Smooth muscle cell (in vitro differentiated cells): ENCODE results near the gene SLC2A1. TPM values are rescaled to one million over a fixed set of nuclear protein-coding genes. Genes with fewer than 3 reads are reported as not detected.
A peak's percentile ranks its signal among the peaks of the same experiment; 100 is the strongest.

Experiments
- DNase-seq: peaks from one replicate; lab custom pipeline; 2025; ENCODE audit not compliant: unreplicated experiment; lab: John Stamatoyannopoulos, UW
- H2AFZ ChIP-seq: fragments of 200-600 bp; sonication (generic); 2 replicates; pipeline ENCODE4 v1.6.0; 2016; ENCODE audit warnings: antibody characterized with exemption, low read depth, mild to moderate bottlenecking
- H3F3A ChIP-seq: fragments of 200-600 bp; sonication (generic); 2 replicates; pipeline ENCODE4 v1.6.0; 2017; ENCODE audit warnings: antibody characterized with exemption, low read depth
- H3K27ac ChIP-seq: fragments of 200-600 bp; sonication (generic); 2 replicates; pipeline ENCODE4 v1.5.1; 2016; ENCODE audit warnings: low read depth, mild to moderate bottlenecking
- H3K27me3 ChIP-seq: fragments of 200-600 bp; sonication (generic); 2 replicates; pipeline ENCODE4 v1.6.1; 2016; ENCODE audit warnings: low read depth, mild to moderate bottlenecking
- H3K36me3 ChIP-seq: fragments of 200-600 bp; sonication (generic); 2 replicates; pipeline ENCODE4 v1.5.1; 2016; ENCODE audit warnings: low read depth
- H3K4me1 ChIP-seq: fragments of 200-600 bp; sonication (generic); 2 replicates; pipeline ENCODE4 v1.5.1; 2016; ENCODE audit warnings: low read depth
- H3K4me2 ChIP-seq: fragments of 200-600 bp; sonication (generic); 2 replicates; pipeline ENCODE4 v1.6.0; 2016; ENCODE audit warnings: mild to moderate bottlenecking
- H3K4me3 ChIP-seq: fragments of 200-600 bp; sonication (generic); 2 replicates; pipeline ENCODE4 v1.5.1; 2016; ENCODE audit warnings: mild to moderate bottlenecking
- H3K79me2 ChIP-seq: fragments of 200-600 bp; sonication (generic); 2 replicates; pipeline ENCODE4 v1.6.0; 2016; ENCODE audit warnings: low read depth, mild to moderate bottlenecking
- H3K9ac ChIP-seq: fragments of 200-600 bp; sonication (generic); 2 replicates; pipeline ENCODE4 v1.6.0; 2016; ENCODE audit warnings: low read depth
- H3K9me3 ChIP-seq: fragments of 200-600 bp; sonication (generic); replicated peaks from 2 replicates; pipeline ENCODE4 v1.5.1; 2016; ENCODE audit warnings: low read depth
- H4K20me1 ChIP-seq: fragments of 200-600 bp; sonication (generic); 2 replicates; pipeline ENCODE4 v1.6.0; 2016; ENCODE audit warnings: low read depth
- WGBS: methylation state at CpG from one replicate; pipeline ENCODE4 v1.1.7; 2016; ENCODE audit warnings: low lambda C conversion rate; 5-methylcytosine and 5-hydroxymethylcytosine counted together
- polyA plus RNA-seq: library from polyadenylated mRNA; unstranded; fragments of >200 nt; fragmentation: Nextera tagmentation; extraction: Ambion mirVana; gene quantifications from 2 replicates; pipeline ENCODE4 v1.2.1, GENCODE V29; 2016
- total RNA-seq: library from RNA; depleted of rRNA; stranded (reverse); fragments of >200 nt; gene quantifications from 2 replicates; pipeline ENCODE4 v1.2.3, GENCODE V29; 2014
- TF ChIP-seq, protein P1 (sequence below): fragments of 200-600 bp; sonication (generic); IDR thresholded peaks from 2 replicates; pipeline ENCODE4 v1.5.1; 2017; ENCODE audit warnings: borderline replicate concordance, mild to moderate bottlenecking, antibody characterized with exemption; ENCODE audit not compliant: insufficient read depth, poor library complexity, severe bottlenecking

Gene SLC2A1
- total and polyA plus RNA-seq, 2 experiments from 2014 or later = 275 to 1,091 TPM

DNA sequence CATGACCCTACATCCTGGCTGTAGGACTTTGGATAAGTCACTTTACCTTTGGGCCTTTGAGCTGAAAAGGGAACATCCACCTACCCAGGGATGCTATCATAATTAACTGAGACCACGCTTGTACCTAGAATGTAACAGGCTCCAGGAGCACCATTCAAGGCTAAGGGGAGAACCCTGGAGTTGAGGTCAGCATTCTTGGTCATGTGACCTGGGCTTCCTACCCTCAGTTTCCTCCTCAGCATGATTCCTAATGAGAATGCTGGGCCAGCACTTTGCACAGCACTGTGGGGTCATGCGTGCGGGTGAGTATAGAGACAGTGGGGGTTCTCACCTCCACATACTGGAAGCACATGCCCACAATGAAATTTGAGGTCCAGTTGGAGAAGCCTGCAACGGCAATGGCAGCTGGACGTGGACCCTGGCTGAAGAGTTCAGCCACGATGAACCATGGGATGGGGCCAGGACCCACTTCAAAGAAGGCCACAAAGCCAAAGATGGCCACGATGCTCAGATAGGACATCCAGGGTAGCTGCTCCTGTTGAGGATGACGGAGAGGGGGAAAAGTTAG is 31.3 kb downstream of the SLC2A1 start:
- Histone ChIP-seq H3F3A (peaks cover 15% of the 10 kb centered on the region), H3K79me2 (peaks cover 1% of the 10 kb centered on the region), H2AFZ (no peak overlapping the region), H3K4me2 (no peak overlapping the region), H3K27ac (no peak overlapping the region), H3K9ac (no peak overlapping the region), H3K4me1 (peaks cover 22% of the 10 kb centered on the region), H3K36me3 (no peaks in the 10 kb centered on the region), H3K9me3 (no peaks in the 10 kb centered on the region), H3K27me3 (no peaks in the 10 kb centered on the region), H4K20me1 (peaks cover 56% of the 10 kb centered on the region), H3K4me3 (no peak overlapping the region)
- WGBS = 99% methylated on average over 8 of the region's 8 CpGs
- TF ChIP-seq, protein P1, sequence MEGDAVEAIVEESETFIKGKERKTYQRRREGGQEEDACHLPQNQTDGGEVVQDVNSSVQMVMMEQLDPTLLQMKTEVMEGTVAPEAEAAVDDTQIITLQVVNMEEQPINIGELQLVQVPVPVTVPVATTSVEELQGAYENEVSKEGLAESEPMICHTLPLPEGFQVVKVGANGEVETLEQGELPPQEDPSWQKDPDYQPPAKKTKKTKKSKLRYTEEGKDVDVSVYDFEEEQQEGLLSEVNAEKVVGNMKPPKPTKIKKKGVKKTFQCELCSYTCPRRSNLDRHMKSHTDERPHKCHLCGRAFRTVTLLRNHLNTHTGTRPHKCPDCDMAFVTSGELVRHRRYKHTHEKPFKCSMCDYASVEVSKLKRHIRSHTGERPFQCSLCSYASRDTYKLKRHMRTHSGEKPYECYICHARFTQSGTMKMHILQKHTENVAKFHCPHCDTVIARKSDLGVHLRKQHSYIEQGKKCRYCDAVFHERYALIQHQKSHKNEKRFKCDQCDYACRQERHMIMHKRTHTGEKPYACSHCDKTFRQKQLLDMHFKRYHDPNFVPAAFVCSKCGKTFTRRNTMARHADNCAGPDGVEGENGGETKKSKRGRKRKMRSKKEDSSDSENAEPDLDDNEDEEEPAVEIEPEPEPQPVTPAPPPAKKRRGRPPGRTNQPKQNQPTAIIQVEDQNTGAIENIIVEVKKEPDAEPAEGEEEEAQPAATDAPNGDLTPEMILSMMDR = no peak
- DNase-seq = no peak

GRCh38 chr1:42926879-42927242 is 31.8 kb downstream of the SLC2A1 start:
- H3K4me3 ChIP-seq = no peak overlapping the region
- no peak overlapping the region for H2AFZ ChIP-seq
- peaks cover 15% of the 10 kb centered on the region for H3F3A ChIP-seq
- peaks cover 52% of the 10 kb centered on the region for H4K20me1 ChIP-seq
- no peaks in the 10 kb centered on the region for H3K9me3 ChIP-seq
- TF ChIP-seq, protein P1 = no peak
- 88% methylated on average over 11 of the region's 11 CpGs for WGBS
- no peaks in the 10 kb centered on the region for H3K27me3 ChIP-seq
- H3K36me3 ChIP-seq = no peaks in the 10 kb centered on the region
- DNase-seq = no peak
- H3K4me1 ChIP-seq = peaks cover 22% of the 10 kb centered on the region
- H3K27ac ChIP-seq = peak overlapping the region; percentile 12
- H3K79me2 ChIP-seq = no peaks in the 10 kb centered on the region
- no peak overlapping the region for H3K9ac ChIP-seq
- H3K4me2 ChIP-seq = no peak overlapping the region

DNA sequence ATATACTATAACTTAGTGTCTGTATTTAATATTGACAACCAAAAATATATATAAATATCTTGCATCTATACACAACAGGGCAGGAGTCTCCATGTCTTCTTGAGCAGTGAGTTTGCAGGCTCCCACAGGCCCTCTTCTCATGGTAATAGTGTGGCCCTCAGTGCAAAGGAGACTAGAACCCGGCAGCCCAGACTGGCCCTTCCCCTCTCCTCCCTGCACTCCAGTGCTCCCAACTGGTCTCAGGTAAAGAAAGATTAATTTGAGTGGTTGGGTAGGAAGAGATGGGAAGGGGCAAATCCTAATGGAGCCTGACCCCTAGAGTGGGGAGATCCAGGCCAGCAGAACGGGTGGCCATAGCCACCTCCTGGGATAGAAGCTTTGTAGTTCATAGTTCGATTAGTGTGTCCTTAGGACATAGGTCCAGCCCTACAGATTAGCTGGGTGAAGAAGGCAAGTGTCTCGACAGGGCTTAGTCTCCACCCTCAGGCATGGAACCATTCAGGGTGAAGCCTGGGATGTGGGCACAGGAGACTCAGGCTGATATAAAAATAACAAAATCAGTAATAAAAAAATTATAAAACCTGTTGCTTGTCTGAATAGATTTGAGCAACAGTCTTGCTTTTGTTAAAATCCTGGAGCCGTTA is 32.3 kb downstream of the SLC2A1 start:
- Histone ChIP-seq H3K27ac (peak overlapping the region; percentile 12), H3K36me3 (no peaks in the 10 kb centered on the region), H3K9me3 (no peaks in the 10 kb centered on the region), H3K4me3 (no peak overlapping the region), H3K4me1 (peaks cover 22% of the 10 kb centered on the region), H2AFZ (no peak overlapping the region), H4K20me1 (peaks cover 46% of the 10 kb centered on the region), H3K4me2 (no peak overlapping the region), H3K9ac (no peak overlapping the region), H3F3A (peaks cover 15% of the 10 kb centered on the region), H3K79me2 (no peaks in the 10 kb centered on the region), H3K27me3 (no peaks in the 10 kb centered on the region)
- WGBS = 75% methylated on average over 5 of the region's 5 CpGs
- no peak for DNase-seq
- TF ChIP-seq, protein P1 = no peak
